Effector memory CD8-positive, alpha-beta T cell (primary cell): ENCODE results near the gene GAREM1.
"Not testable (repeated sequence)": the region's sequence is repeated elsewhere in the genome, so short reads cannot be mapped to it uniquely, and the experiment has no call there.

Source experiments
- ATAC-seq: fragments of 150-1000 bp; cut with Tn5 transposase; replicated peaks from 2 replicates; pipeline ENCODE4 v1.10.0; 2021; ENCODE audit warnings: mild to moderate bottlenecking, moderate library complexity
- DNase-seq, 3 experiments: peaks; one replicate each; pipeline ENCODE4 v3.0.0; 2021
- H3K27ac Mint-ChIP-seq, 2 donors: one replicate each; pipeline ENCODE4 v1.8.0; 2022; ENCODE audit warnings: mild to moderate bottlenecking in 2 of 2, mixed read lengths in 2 of 2, moderate library complexity in 2 of 2
- H3K27me3 Mint-ChIP-seq, 2 donors: one replicate each; pipeline ENCODE4 v1.8.0; 2022; ENCODE audit warnings: mixed read lengths in 2 of 2
- H3K36me3 Mint-ChIP-seq: one replicate; pipeline ENCODE4 v1.8.0; 2022; ENCODE audit warnings: mild to moderate bottlenecking, moderate library complexity, mixed read lengths; ENCODE audit not compliant: insufficient read depth
- H3K4me1 Mint-ChIP-seq, 2 donors: one replicate each; pipeline ENCODE4 v1.8.0; 2022; ENCODE audit warnings: low read depth in 2 of 2, mixed read lengths in 2 of 2
- H3K4me3 Mint-ChIP-seq, 2 donors: one replicate each; pipeline ENCODE4 v1.8.0; 2022; ENCODE audit warnings: mild to moderate bottlenecking in 2 of 2, mixed read lengths in 2 of 2, moderate library complexity in 2 of 2
- H3K9me3 Mint-ChIP-seq, 2 donors: one replicate each; pipeline ENCODE4 v1.8.0; 2022; ENCODE audit warnings: mixed read lengths in 2 of 2

Gene GAREM1

GRCh38 chr18:32252141-32252860 is 218.4 kb downstream of the GAREM1 start:
- ATAC-seq, result no peak
- Mint-ChIP-seq H3K4me3 (no peak overlapping the region), H3K27ac (no peak overlapping the region), H3K9me3 (no peaks in the 10 kb centered on the region), H3K4me1 (no peaks in the 10 kb centered on the region), H3K36me3 (no peaks in the 10 kb centered on the region), H3K27me3 (peaks cover 63 to 77% of the 10 kb centered on the region in 2 donors)
- DNase-seq, result no peak

DNA sequence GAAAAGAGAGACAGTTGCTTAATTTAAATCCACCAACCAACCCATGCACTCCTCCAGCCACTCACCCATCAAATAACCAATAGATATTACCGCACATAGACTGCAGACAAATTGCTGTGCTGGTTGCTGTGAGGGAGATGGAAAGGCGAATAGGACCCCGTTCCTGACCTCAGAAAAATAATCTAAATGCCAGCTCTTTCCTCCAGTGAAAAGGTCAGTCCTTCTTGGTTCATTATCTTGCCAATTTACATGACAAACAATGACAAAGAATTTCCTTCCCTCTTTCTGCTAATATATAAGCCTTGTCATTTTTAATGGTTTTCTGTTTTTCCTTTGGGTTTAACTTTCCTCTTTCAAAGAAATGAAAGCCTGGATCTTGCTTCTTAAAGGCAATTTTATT is 219.2 kb downstream of the GAREM1 start:
- no peaks in the 10 kb centered on the region for H3K4me1 Mint-ChIP-seq
- no peaks in the 10 kb centered on the region for H3K36me3 Mint-ChIP-seq
- no peaks in the 10 kb centered on the region for H3K9me3 Mint-ChIP-seq
- ATAC-seq (no peak), DNase-seq (no peak)
- peaks cover 58 to 72% of the 10 kb centered on the region in 2 donors for H3K27me3 Mint-ChIP-seq
- no peak overlapping the region for H3K27ac Mint-ChIP-seq
- H3K4me3 Mint-ChIP-seq, result no peak overlapping the region

DNA sequence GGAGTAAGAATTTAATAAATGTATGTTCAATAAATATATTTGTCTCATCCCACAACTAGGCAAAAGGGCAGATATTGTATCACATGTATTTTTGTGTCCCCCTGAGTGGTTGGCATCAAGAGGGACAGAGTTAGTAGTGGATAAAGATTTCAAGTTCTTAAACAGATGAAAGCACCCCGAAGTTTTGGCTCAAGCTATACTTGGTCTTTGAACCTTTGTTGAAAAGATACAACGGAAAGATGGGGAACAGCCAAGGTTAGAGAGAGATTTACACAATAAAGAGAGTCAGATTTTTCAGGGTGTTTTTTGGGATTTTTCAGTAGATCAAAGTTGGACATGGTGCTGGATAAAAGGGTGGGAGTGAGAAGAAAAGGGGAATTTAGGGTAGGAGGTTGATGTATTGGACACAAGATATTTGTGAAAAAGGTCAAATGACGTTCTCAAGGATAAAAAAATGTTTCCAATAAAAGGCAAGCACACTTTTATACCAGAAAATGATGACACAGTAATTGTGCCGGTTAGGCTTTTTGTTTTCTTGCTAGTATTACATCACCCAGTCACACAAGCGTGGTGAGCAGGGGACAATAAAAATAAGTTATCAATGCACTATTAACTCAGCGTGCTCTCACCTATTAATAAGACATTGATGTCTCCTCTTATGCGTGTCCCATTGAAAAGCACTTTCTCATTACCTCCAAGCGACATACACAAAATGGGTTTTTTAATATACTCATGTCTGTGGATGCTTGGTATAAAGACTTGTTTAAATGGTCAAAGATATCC is 221.3 kb downstream of the GAREM1 start:
- DNase-seq (no peak), ATAC-seq (no peak)
- Mint-ChIP-seq H3K36me3 (no peaks in the 10 kb centered on the region), H3K9me3 (no peaks in the 10 kb centered on the region), H3K4me3 (no peak overlapping the region), H3K27ac (no peak overlapping the region), H3K4me1 (no peaks in the 10 kb centered on the region), H3K27me3 (peaks cover 42 to 58% of the 10 kb centered on the region in 2 donors)

DNA sequence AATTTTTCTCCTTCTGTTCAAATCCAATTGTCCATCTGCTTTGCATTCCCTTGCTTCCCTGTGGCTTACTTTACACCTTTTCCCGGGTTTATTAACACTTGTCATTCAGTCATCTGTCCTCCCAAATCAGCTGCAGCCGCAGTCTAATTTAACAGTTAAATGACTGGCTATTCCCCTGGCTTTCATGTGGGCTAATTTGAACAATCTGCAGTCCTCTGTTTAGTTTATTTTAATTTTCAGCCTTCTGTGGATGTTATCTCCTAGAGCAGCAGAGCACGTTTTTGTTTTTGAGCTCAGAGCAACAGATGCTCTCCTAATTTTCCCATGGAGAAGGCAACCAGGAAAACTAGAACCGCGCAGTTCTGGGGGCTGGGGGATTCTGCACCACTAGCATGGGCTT is 225.8 kb downstream of the GAREM1 start:
- peaks cover 24 to 36% of the 10 kb centered on the region in 2 donors for H3K27me3 Mint-ChIP-seq
- no peak overlapping the region for H3K4me3 Mint-ChIP-seq
- DNase-seq (no peak), ATAC-seq (no peak)
- no peak overlapping the region for H3K27ac Mint-ChIP-seq
- no peaks in the 10 kb centered on the region for H3K9me3 Mint-ChIP-seq
- no peaks in the 10 kb centered on the region for H3K36me3 Mint-ChIP-seq
- H3K4me1 Mint-ChIP-seq, result no peaks in the 10 kb centered on the region

- H3K36me3 Mint-ChIP-seq, result no peaks in the 10 kb centered on the region
- H3K4me1 Mint-ChIP-seq, result no peaks in the 10 kb centered on the region
- no peaks in the 10 kb centered on the region for H3K9me3 Mint-ChIP-seq
- no peak for ATAC-seq
- H3K4me3 Mint-ChIP-seq, result no peak overlapping the region
- no peak overlapping the region for H3K27ac Mint-ChIP-seq
- no peak for DNase-seq
- H3K27me3 Mint-ChIP-seq, result peaks cover 15 to 28% of the 10 kb centered on the region in 2 donors
These were observed 227.3 kb downstream of the GAREM1 start for GRCh38 chr18:32243358-32243757.

DNA sequence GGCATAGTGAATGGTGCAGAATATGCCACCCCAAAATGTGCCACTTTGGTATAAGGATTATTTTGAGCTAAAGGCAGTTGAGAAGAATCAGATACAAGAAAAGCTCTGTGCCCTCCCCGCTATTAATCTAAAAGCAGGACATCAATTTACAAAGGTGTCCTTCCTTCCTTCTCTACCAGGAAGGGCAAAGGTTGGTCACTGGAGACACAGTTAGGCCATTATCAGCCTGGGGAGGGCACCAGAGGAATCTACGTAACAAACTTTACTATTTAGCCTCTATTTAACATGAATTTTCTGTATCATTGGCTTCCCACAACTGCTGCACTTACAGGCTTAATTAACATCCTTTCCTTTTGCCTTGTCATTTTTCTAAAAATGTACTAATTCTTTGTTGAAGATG is 228.3 kb downstream of the GAREM1 start:
- H3K9me3 Mint-ChIP-seq, result no peaks in the 10 kb centered on the region
- DNase-seq, result no peak
- H3K27ac Mint-ChIP-seq, result no peak overlapping the region
- no peak for ATAC-seq
- H3K27me3 Mint-ChIP-seq, result peaks cover 19 to 31% of the 10 kb centered on the region in 2 donors
- no peaks in the 10 kb centered on the region for H3K4me1 Mint-ChIP-seq
- no peak overlapping the region for H3K4me3 Mint-ChIP-seq
- H3K36me3 Mint-ChIP-seq, result no peaks in the 10 kb centered on the region

DNA sequence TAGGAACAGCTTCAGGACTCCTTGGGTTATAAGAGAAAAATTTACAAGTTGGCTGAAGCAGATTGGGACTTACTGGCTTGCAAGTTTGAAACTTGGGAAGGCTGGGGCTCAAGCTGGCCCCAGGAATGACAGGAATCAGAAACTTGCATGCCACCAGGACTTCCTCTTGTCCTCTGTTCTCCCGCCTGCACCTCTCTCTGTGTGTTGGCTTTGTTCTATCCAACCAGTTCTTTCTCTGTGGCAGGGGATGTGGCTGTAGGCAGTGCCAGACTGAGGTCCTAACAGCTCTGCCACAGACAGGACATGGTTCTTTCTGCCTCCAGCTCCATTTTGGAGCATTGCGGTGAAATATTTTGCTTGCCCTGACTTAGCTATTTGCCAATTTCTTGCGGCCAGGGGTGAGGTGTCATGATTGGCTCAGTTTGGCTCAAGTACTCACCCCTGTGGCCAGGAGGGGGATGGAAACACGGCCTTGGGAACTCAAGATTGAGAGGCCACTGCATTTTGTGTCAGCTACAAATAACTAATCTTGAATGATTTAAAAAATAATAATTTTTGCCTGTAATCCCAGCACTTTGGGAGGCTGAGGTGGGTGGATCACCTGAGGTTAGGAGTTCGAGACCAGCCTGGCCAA is 231.9 kb downstream of the GAREM1 start:
- H3K27me3 Mint-ChIP-seq, result peaks cover 25 to 35% of the 10 kb centered on the region in 2 donors
- DNase-seq (no peak), ATAC-seq (no peak)
- H3K27ac Mint-ChIP-seq, result no peak overlapping the region
- peaks cover 0 to 1% of the 10 kb centered on the region in 2 donors for H3K9me3 Mint-ChIP-seq
- H3K36me3 Mint-ChIP-seq, result no peaks in the 10 kb centered on the region
- no peak overlapping the region for H3K4me3 Mint-ChIP-seq
- no peaks in the 10 kb centered on the region for H3K4me1 Mint-ChIP-seq

- no peaks in the 10 kb centered on the region for H3K4me1 Mint-ChIP-seq
- peaks cover 0 to 1% of the 10 kb centered on the region in 2 donors for H3K9me3 Mint-ChIP-seq
- DNase-seq, result no peak
- peaks cover 28 to 34% of the 10 kb centered on the region in 2 donors for H3K27me3 Mint-ChIP-seq
- no peak overlapping the region for H3K27ac Mint-ChIP-seq
- no peak overlapping the region for H3K4me3 Mint-ChIP-seq
- no peak for ATAC-seq
- H3K36me3 Mint-ChIP-seq, result no peaks in the 10 kb centered on the region
These were observed 233.6 kb downstream of the GAREM1 start for GRCh38 chr18:32237049-32237448.

DNA sequence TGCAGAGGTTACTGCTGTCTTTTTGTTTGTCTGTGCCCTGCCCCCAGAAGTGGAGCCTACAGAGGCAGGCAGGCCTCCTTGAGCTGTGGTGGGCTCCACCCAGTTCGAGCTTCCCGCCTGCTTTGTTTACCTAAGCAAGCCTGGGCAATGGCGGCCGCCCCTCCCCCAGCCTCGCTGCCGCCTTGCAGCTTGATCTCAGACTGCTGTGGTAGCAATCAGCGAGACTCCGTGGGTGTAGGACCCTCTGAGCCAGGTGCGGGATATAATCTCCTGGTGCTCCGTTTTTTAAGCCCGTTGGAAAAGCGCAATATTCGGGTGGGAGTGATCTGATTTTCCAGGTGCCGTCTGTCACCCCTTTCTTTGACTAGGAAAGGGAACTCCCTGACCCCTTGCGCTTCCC is 237.3 kb downstream of the GAREM1 start:
- not testable (repeated sequence) for H3K9me3 Mint-ChIP-seq, DNase-seq, H3K27ac Mint-ChIP-seq, ATAC-seq, H3K36me3 Mint-ChIP-seq, H3K4me3 Mint-ChIP-seq, H3K4me1 Mint-ChIP-seq
- peaks cover 18 to 29% of the 10 kb centered on the region in 2 donors for H3K27me3 Mint-ChIP-seq

- no peak for ATAC-seq
- H3K27me3 Mint-ChIP-seq, result peaks cover 0 to 6% of the 10 kb centered on the region in 2 donors
- no peak overlapping the region for H3K4me3 Mint-ChIP-seq
- H3K36me3 Mint-ChIP-seq, result peaks cover 2% of the 10 kb centered on the region
- no peak for DNase-seq
- H3K27ac Mint-ChIP-seq, result no peak overlapping the region
- no peaks in the 10 kb centered on the region for H3K4me1 Mint-ChIP-seq
- H3K9me3 Mint-ChIP-seq, result no peaks in the 10 kb centered on the region
These were observed 251.2 kb downstream of the GAREM1 start for GRCh38 chr18:32219431-32220018.

DNA sequence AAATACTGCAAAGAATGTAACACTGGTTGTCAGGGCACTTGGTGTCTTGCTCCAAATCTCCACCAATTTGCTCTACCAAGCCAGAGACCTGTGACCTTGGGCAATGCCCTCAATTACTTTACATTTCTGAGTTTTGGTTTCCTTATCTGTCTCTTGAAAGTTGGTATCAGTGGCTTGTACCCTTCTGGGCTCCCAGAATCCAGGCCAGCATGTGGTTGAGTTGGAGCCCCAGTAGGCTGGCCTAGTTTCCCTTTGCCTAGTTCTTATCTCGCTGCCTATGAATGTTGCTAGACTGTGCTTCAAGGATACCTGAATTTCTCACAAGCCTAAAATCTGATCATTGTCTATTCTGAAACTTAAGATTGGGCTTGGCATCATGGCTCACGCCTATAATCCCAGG is 254.3 kb downstream of the GAREM1 start:
- no peaks in the 10 kb centered on the region for H3K4me1 Mint-ChIP-seq
- no peaks in the 10 kb centered on the region for H3K9me3 Mint-ChIP-seq
- H3K27me3 Mint-ChIP-seq, result peaks cover 0 to 20% of the 10 kb centered on the region in 2 donors
- no peak overlapping the region for H3K4me3 Mint-ChIP-seq
- no peak overlapping the region for H3K27ac Mint-ChIP-seq
- ATAC-seq (no peak), DNase-seq (no peak)
- peaks cover 2% of the 10 kb centered on the region for H3K36me3 Mint-ChIP-seq

DNA sequence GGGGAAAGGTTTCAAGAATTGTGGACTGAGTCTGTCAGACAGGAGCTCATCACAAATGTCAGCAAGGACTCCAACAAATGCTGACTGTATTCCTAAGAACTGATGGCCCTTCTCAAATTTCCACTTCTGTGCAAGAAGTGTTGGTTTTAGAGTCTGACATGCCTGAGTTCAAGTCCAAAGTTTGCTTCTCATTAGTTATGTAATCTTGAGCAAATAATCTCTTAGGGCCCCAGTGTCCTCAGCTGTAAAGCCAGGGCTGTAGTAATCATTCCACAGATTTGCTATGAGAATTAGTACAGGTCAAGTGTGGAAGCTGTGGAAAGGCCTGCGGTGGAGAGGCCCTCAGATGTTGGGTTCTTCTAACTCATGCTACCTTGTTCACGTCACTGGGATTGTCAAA is 257.0 kb downstream of the GAREM1 start:
- DNase-seq (no peak), ATAC-seq (no peak)
- Mint-ChIP-seq H3K4me3 (no peak overlapping the region), H3K27ac (no peak overlapping the region), H3K36me3 (no peaks in the 10 kb centered on the region), H3K27me3 (peaks cover 4 to 32% of the 10 kb centered on the region in 2 donors), H3K9me3 (no peaks in the 10 kb centered on the region), H3K4me1 (no peaks in the 10 kb centered on the region)
